ENCODE data around the gene GPHN.

DNA sequence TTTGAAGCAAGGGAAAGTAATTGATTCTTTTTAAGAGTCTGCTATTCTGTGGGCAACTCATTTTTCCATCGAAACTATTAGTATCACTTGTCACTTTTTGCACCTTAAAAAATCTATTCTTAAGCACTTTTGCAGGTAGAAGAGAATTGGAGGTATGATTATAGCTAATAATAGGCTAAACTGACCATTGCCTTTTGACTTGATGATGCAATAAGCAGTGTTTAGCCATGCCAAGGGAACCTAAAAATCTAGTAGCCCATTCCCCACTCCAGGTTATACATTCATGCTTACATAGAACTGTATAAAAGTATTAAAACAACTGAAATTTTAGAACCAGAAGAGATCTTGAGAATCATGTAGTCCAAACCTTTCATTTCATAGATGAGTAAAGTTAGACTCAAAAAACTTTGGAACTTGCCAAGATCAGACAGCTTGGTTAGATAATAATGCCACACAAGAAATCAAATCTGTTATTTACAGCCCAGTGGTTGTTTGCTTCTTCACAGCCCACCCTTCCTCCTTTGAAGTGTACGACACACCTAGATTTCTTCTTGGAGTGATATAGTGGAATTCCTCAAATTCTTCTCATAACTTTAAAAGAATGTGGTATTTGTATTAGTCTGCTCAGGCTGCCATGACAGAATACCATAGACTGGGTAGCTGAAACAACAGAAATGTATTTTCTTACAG lies 659.6 kb downstream of the GPHN start:
- TF ChIP-seq, protein P1, sequence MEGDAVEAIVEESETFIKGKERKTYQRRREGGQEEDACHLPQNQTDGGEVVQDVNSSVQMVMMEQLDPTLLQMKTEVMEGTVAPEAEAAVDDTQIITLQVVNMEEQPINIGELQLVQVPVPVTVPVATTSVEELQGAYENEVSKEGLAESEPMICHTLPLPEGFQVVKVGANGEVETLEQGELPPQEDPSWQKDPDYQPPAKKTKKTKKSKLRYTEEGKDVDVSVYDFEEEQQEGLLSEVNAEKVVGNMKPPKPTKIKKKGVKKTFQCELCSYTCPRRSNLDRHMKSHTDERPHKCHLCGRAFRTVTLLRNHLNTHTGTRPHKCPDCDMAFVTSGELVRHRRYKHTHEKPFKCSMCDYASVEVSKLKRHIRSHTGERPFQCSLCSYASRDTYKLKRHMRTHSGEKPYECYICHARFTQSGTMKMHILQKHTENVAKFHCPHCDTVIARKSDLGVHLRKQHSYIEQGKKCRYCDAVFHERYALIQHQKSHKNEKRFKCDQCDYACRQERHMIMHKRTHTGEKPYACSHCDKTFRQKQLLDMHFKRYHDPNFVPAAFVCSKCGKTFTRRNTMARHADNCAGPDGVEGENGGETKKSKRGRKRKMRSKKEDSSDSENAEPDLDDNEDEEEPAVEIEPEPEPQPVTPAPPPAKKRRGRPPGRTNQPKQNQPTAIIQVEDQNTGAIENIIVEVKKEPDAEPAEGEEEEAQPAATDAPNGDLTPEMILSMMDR (IDR thresholded peaks at IDR 0.05): no peak
- no peak for TF ChIP-seq POLR2A (IDR thresholded peaks at IDR 0.05)

Measured in right lobe of liver (tissue), 4 donors.